GM12878 (cell line): ENCODE results near the gene OR52I2. TPM values are rescaled to one million over a fixed set of nuclear protein-coding genes. Genes with fewer than 3 reads are reported as not detected.

ENCODE experiments used
- ATAC-seq: fragments of 200-7000 bp; cut with Tn5 transposase; 3 replicates; pipeline ENCODE4 v1.9.1; 2020; ENCODE audit warnings: mild to moderate bottlenecking, moderate library complexity
- BruUV-seq: library from RNA; stranded (reverse); fragments of 400-500 nt; replicated peaks from 2 replicates; lab custom pipeline; 2021; lab: Mats Ljungman, UMichigan
- CTCF ChIA-PET: fragments of 300-600 bp; sonication (Branson Sonifier 250); formaldehyde crosslinking; extraction: SDS; loops from one replicate; lab custom pipeline; 2021; ENCODE audit warnings: inconsistent platforms; lab: Yijun Ruan, JAX
- POLR2A ChIA-PET: fragments of 350-600 bp; formaldehyde crosslinking; extraction: SDS; loops from one replicate; lab custom pipeline; 2021; ENCODE audit warnings: inconsistent platforms; lab: Charles Lee
- RAD21 ChIA-PET: fragments of 300-600 bp; sonication (Branson Sonifier 250); formaldehyde crosslinking; loops from one replicate; lab custom pipeline; 2023; ENCODE audit warnings: antibody characterized with exemption; ENCODE audit not compliant: unreplicated experiment; lab: Charles Lee
- SMC1A ChIA-PET: fragments of 300-600 bp; sonication (Branson Sonifier 250); formaldehyde crosslinking; loops from one replicate; lab custom pipeline; 2023; ENCODE audit not compliant: unreplicated experiment, uncharacterized antibody; lab: Charles Lee
- DNase-seq: peaks from one replicate; pipeline ENCODE4 v3.0.0-alpha.2; 2011; ENCODE audit warnings: low read depth, low spot score
- FAIRE-seq: peaks from 3 replicates; lab custom pipeline; 2011; peaks lifted over from hg19 to GRCh38; lab: Jason Lieb, UNC
- H2AFZ ChIP-seq: 2 replicates; pipeline ENCODE4 v1.6.0; 2011; ENCODE audit warnings: low read depth, low read length, control low read depth; ENCODE audit not compliant: control insufficient read depth
- H3K27ac ChIP-seq: 2 replicates; pipeline ENCODE4 v1.5.1; 2011; ENCODE audit warnings: control low read depth; ENCODE audit not compliant: control insufficient read depth, insufficient read depth
- H3K27me3 ChIP-seq, 2 experiments: replicated peaks in 1 of 2; 2 replicates each; pipeline versions ENCODE4 v1.6.0 to v1.6.1; 2011; ENCODE audit warnings: low read length in 1 of 2; ENCODE audit not compliant: control insufficient read depth in 2 of 2, insufficient read depth in 2 of 2
- H3K36me3 ChIP-seq, 2 experiments: 2 replicates each; pipeline ENCODE4 v1.5.1; 2011; ENCODE audit warnings: low read length in 1 of 2; ENCODE audit not compliant: control insufficient read depth in 2 of 2, insufficient read depth in 2 of 2
- H3K4me1 ChIP-seq: 2 replicates; pipeline ENCODE4 v1.6.1; 2011; ENCODE audit warnings: mild to moderate bottlenecking, low read length, moderate library complexity, mixed read lengths; ENCODE audit not compliant: control insufficient read depth, insufficient read depth
- H3K4me2 ChIP-seq: 2 replicates; pipeline ENCODE4 v1.6.0; 2011; ENCODE audit warnings: control low read depth; ENCODE audit not compliant: control insufficient read depth, insufficient read depth
- H3K4me3 ChIP-seq: fragments of 200-600 bp; sonication (generic); 2 replicates; pipeline ENCODE4 v1.5.1; 2016
- H3K79me2 ChIP-seq: 2 replicates; pipeline ENCODE4 v1.6.0; 2011; ENCODE audit warnings: low read length; ENCODE audit not compliant: control insufficient read depth, insufficient read depth
- H3K9ac ChIP-seq: 2 replicates; pipeline ENCODE4 v1.8.0; 2011; ENCODE audit warnings: low read length, control low read depth, mixed read lengths; ENCODE audit not compliant: control insufficient read depth, insufficient read depth
- H3K9me3 ChIP-seq: replicated peaks from 3 replicates; pipeline ENCODE4 v1.5.1; 2011; ENCODE audit warnings: mild to moderate bottlenecking, low read length; ENCODE audit not compliant: control insufficient read depth, insufficient read depth
- H4K20me1 ChIP-seq: 2 replicates; pipeline ENCODE4 v1.6.0; 2011; ENCODE audit not compliant: control insufficient read depth, insufficient read depth
- DPF2 ChIP-seq: fragments of 450-650 bp; IDR thresholded peaks from 2 replicates; pipeline ENCODE4 v1.6.1; 2017; ENCODE audit warnings: mild to moderate bottlenecking
- FOXK2 ChIP-seq: fragments of 450-650 bp; IDR thresholded peaks from 2 replicates; pipeline ENCODE4 v1.6.1; 2017; ENCODE audit warnings: mild to moderate bottlenecking, moderate library complexity
- GABPA ChIP-seq: IDR thresholded peaks from 2 replicates; pipeline ENCODE4 v1.6.1; 2014; ENCODE audit warnings: antibody characterized with exemption, low read depth, mild to moderate bottlenecking, inconsistent platforms
- MTA2 ChIP-seq: fragments of 450-650 bp; IDR thresholded peaks from 2 replicates; pipeline ENCODE4 v1.6.1; 2016; ENCODE audit warnings: low read depth, mild to moderate bottlenecking, moderate library complexity
- NR2C2 ChIP-seq: IDR thresholded peaks from 2 replicates; pipeline ENCODE4 v1.6.1; 2011; ENCODE audit warnings: borderline replicate concordance, low read depth; ENCODE audit not compliant: control insufficient read depth, insufficient read length
- RAD21 ChIP-seq: IDR thresholded peaks from 2 replicates; pipeline ENCODE4 v1.6.1; 2011; ENCODE audit warnings: mild to moderate bottlenecking, low read depth, low read length, moderate library complexity; ENCODE audit not compliant: insufficient read depth
- RBBP5 ChIP-seq: fragments of 200-600 bp; sonication (generic); conservative IDR thresholded peaks from 2 replicates; pipeline ENCODE4 v1.6.1; 2016
- RELA ChIP-seq: fragments of 450-650 bp; IDR thresholded peaks from 2 replicates; pipeline ENCODE4 v1.8.0; 2014; ENCODE audit warnings: borderline replicate concordance; ENCODE audit not compliant: partially characterized antibody
- SMC3 ChIP-seq: IDR thresholded peaks from 2 replicates; pipeline ENCODE4 v1.6.1; 2011; ENCODE audit warnings: low read length, improper control_type of control experiment, borderline replicate concordance
- SUPT20H ChIP-seq: IDR thresholded peaks from 2 replicates; pipeline ENCODE4 v1.6.1; 2011; ENCODE audit warnings: low read depth, mild to moderate bottlenecking, low read length, moderate library complexity, borderline replicate concordance; ENCODE audit not compliant: control insufficient read depth
- TCF3 ChIP-seq: IDR thresholded peaks from 2 replicates; pipeline ENCODE4 v1.6.1; 2012; ENCODE audit warnings: low read depth, mild to moderate bottlenecking, low read length, borderline replicate concordance; ENCODE audit not compliant: insufficient read depth
- WGBS: methylation state at CpG from one replicate; pipeline ENCODE4 v1.1.6; 2016; ENCODE audit warnings: low lambda C conversion rate; ENCODE audit not compliant: insufficient replicate concordance, insufficient coverage; ENCODE audit errors: missing lambda C conversion rate; 5-methylcytosine and 5-hydroxymethylcytosine counted together
- in situ Hi-C: fragments of 300-500 bp; cut with MboI; formaldehyde crosslinking; loops from 9 replicates; pipeline ENCODE4 v1.14.3; 2018; ENCODE audit warnings: mixed read lengths
- intact Hi-C: fragments of 100-400 bp; cut with micrococcal nuclease; formaldehyde crosslinking; loops from one replicate; pipeline ENCODE4 v1.14.2; 2022; ENCODE audit not compliant: unreplicated experiment
- polyA plus RNA-seq, 11 experiments: library from polyadenylated mRNA; depleted of rRNA in 4 of 11; unstranded in 6 of 11; stranded (reverse) in 5 of 11; fragments of >200 nt; fragmentation: Nextera tagmentation in 4 of 11; fragmentation: Illumina TruSeq in 1 of 11; extraction: Ambion mirVana in 4 of 11; extraction: Trizol in 1 of 11; gene quantifications; 1 replicate in 1 of 11; 2 replicates in 10 of 11; pipeline versions ENCODE4 v1.2.1 to v1.2.3, GENCODE V29; 2011 to 2016; ENCODE audit warnings: inconsistent platforms in 2 of 11, missing spikeins in 2 of 11, low read depth in 1 of 11
- total RNA-seq, 4 experiments: library from RNA; depleted of rRNA in 3 of 4; stranded (reverse); fragments of >200 nt in 3 of 4; fragmentation: Illumina TruSeq in 1 of 4; extraction: Trizol in 1 of 4; gene quantifications; 2 replicates each; pipeline versions ENCODE4 v1.2.1 to v1.2.3, GENCODE V29; 2013 to 2021
- TF ChIP-seq, protein P1 (sequence below): fragments of 450-650 bp; IDR thresholded peaks from 2 replicates; pipeline ENCODE4 v1.6.1; 2018; ENCODE audit warnings: mild to moderate bottlenecking, low read depth, moderate library complexity; ENCODE audit not compliant: partially characterized antibody
- TF ChIP-seq, protein P2 (sequence below), 3 experiments: IDR thresholded peaks in 2 of 3; conservative IDR thresholded peaks in 1 of 3; 2 replicates each; pipeline ENCODE4 v1.5.1; 2011; ENCODE audit warnings: low read depth in 3 of 3, low read length in 3 of 3, mild to moderate bottlenecking in 3 of 3, control low read depth in 2 of 3, moderate library complexity in 2 of 3, inconsistent platforms in 1 of 3, mixed read lengths in 1 of 3; ENCODE audit not compliant: control insufficient read depth in 2 of 3, insufficient read depth in 1 of 3; ENCODE audit errors: extremely low read depth in 1 of 3
- TF ChIP-seq, protein P3 (sequence below): fragments of 450-650 bp; formaldehyde crosslinking; IDR thresholded peaks from 2 replicates; pipeline ENCODE4 v1.4.0; 2022; ENCODE audit warnings: mild to moderate bottlenecking, moderate library complexity

The OR52I2 gene
- total and polyA plus RNA-seq, 10 of the 15 experiments (the other 5 are each of a cell fraction or from before 2014, with no cell fraction given) = 0.04 to 0.05 TPM; not detected in 8

DNA sequence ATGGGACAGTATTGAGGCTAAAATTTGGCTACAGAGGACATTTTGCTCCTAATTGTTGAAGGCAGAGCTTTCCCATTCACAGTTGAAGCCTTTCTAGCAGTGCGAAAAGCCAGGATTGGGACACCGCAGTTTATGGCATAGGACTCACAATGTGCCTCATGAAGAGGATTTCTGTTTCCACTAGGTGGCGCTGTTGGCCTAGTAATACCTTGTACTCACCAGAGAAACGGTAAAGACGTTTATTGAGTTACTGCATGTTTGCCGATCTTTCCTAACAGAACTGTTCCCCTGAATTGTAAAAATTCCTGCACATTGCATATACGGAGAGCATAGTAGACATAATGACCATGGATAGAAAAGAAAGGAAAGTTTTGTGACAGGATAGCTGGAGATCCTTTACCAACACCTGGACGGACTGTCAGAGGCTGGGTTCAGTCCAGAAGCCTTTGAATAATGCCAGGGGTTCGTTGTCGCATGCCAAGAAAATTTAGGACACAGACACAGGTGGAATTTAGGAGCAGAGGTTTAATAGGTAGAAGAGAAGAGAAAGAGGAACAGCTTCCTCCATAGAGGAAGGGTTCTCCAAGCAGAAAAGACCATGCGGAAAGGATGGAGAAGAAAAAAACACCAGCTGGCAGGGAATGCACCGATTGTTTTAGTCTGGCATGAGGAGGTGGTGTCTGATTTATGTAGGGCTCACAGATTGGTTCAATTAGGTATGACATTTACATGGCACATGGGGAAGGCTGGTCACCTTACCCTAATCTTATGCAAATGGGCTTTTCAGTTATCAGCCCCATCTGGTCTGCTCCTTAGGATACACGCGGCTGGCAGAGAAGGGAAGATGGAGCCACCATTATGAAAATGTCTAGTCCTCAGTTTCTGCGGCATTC is 44.9 kb downstream of the OR52I2 start:
- ChIA-PET SMC1A (interaction anchor here (1.3 to 2.6 kb wide), 2 partner anchors 10 to 403 kb away, joined by 6 to 14 read pairs; partner anchors contain the start of gene OR51D1), RAD21 (interaction anchor here (1.4 kb wide), 1 partner anchor 11 kb away, joined by 4 read pairs; the partner anchor contains the start of gene OR51D1), CTCF (interaction anchor here (0.7 to 4.3 kb wide), 17 partner anchors 9 to 439 kb away, joined by 3 to 28 read pairs (median 5); partner anchors contain the start of genes OR51D1 and TRIM68), POLR2A (no interaction called here)
- in situ Hi-C loops (loop anchor here (5.0 kb wide), 1 partner anchor 746 kb away; no protein-coding TSS in a partner anchor), intact Hi-C loops (loop anchor here (1.0 to 5.0 kb wide), 2 partner anchors 378 to 756 kb away; partner anchors contain the start of gene OR51M1)
- no peak overlapping the region for H3K9ac ChIP-seq
- H3K9me3 ChIP-seq = no peaks in the 10 kb centered on the region
- peak; percentile 84 for FAIRE-seq
- no peak overlapping the region for H3K4me2 ChIP-seq
- no peaks in the 10 kb centered on the region for H3K4me1 ChIP-seq
- H4K20me1 ChIP-seq = no peaks in the 10 kb centered on the region
- no peak overlapping the region for H2AFZ ChIP-seq
- no peak overlapping the region for H3K27ac ChIP-seq
- no peaks in the 10 kb centered on the region for H3K79me2 ChIP-seq
- no peak overlapping the region for H3K4me3 ChIP-seq
- H3K36me3 ChIP-seq = no peaks in the 10 kb centered on the region
- BruUV-seq = no TSS peak
- no peaks in the 10 kb centered on the region for H3K27me3 ChIP-seq
- no peak for DNase-seq
- peak; percentile 86 for ATAC-seq
- WGBS = 28% methylated on average over 15 of the region's 15 CpGs
- TF ChIP-seq FOXK2 (no peak), MTA2 (no peak), DPF2 (no peak), SMC3 (peak; percentile 42; the same call in 1 of the 2 replicates), TCF3 (no peak), GABPA (no peak), NR2C2 (no peak), RBBP5 (no peak), RELA (no peak), RAD21 (peak; percentile 61), SUPT20H (no peak)
- TF ChIP-seq, protein P1, sequence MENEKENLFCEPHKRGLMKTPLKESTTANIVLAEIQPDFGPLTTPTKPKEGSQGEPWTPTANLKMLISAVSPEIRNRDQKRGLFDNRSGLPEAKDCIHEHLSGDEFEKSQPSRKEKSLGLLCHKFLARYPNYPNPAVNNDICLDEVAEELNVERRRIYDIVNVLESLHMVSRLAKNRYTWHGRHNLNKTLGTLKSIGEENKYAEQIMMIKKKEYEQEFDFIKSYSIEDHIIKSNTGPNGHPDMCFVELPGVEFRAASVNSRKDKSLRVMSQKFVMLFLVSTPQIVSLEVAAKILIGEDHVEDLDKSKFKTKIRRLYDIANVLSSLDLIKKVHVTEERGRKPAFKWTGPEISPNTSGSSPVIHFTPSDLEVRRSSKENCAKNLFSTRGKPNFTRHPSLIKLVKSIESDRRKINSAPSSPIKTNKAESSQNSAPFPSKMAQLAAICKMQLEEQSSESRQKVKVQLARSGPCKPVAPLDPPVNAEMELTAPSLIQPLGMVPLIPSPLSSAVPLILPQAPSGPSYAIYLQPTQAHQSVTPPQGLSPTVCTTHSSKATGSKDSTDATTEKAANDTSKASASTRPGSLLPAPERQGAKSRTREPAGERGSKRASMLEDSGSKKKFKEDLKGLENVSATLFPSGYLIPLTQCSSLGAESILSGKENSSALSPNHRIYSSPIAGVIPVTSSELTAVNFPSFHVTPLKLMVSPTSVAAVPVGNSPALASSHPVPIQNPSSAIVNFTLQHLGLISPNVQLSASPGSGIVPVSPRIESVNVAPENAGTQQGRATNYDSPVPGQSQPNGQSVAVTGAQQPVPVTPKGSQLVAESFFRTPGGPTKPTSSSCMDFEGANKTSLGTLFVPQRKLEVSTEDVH = no peak
- TF ChIP-seq, protein P2, sequence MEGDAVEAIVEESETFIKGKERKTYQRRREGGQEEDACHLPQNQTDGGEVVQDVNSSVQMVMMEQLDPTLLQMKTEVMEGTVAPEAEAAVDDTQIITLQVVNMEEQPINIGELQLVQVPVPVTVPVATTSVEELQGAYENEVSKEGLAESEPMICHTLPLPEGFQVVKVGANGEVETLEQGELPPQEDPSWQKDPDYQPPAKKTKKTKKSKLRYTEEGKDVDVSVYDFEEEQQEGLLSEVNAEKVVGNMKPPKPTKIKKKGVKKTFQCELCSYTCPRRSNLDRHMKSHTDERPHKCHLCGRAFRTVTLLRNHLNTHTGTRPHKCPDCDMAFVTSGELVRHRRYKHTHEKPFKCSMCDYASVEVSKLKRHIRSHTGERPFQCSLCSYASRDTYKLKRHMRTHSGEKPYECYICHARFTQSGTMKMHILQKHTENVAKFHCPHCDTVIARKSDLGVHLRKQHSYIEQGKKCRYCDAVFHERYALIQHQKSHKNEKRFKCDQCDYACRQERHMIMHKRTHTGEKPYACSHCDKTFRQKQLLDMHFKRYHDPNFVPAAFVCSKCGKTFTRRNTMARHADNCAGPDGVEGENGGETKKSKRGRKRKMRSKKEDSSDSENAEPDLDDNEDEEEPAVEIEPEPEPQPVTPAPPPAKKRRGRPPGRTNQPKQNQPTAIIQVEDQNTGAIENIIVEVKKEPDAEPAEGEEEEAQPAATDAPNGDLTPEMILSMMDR (IDR thresholded peaks at IDR 0.05 in 2 of 3, conservative IDR thresholded peaks at IDR 0.05 in 1 of 3; ENCODE audit: control insufficient read depth in 2 of 3, extremely low read depth in 1 of 3, insufficient read depth in 1 of 3, low read depth in 3 of 3, low read length in 3 of 3) = peak; percentile 63 to 65 (median 65)
- TF ChIP-seq, protein P3, sequence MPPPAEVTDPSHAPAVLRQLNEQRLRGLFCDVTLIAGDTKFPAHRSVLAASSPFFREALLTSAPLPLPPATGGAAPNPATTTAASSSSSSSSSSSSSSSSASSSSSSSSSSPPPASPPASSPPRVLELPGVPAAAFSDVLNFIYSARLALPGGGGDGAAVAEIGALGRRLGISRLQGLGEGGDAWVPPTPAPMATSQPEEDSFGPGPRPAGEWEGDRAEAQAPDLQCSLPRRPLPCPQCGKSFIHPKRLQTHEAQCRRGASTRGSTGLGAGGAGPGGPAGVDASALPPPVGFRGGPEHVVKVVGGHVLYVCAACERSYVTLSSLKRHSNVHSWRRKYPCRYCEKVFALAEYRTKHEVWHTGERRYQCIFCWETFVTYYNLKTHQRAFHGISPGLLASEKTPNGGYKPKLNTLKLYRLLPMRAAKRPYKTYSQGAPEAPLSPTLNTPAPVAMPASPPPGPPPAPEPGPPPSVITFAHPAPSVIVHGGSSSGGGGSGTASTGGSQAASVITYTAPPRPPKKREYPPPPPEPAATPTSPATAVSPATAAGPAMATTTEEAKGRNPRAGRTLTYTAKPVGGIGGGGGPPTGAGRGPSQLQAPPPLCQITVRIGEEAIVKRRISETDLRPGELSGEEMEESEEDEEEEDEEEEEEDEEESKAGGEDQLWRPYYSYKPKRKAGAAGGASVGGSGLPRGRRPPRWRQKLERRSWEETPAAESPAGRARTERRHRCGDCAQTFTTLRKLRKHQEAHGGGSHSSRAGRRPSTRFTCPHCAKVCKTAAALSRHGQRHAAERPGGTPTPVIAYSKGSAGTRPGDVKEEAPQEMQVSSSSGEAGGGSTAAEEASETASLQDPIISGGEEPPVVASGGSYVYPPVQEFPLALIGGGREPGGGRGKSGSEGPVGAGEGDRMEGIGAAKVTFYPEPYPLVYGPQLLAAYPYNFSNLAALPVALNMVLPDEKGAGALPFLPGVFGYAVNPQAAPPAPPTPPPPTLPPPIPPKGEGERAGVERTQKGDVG = no peak
